ENCODE data around the gene SHISA2. TPM values are rescaled to one million over a fixed set of nuclear protein-coding genes. Genes with fewer than 3 reads are reported as not detected.
"Not testable (repeated sequence)": the region's sequence is repeated elsewhere in the genome, so short reads cannot be mapped to it uniquely, and the experiment has no call there.

SHISA2 gene
- total RNA-seq: not detected in 2 replicates

- CTCF ChIA-PET: no interaction called here
- Mint-ChIP-seq H3K4me3 (no peak within 1 kb of the TSS), H3K9me3 (no peaks in the 10 kb centered on the region), H3K27me3 (peaks cover 40% of the 10 kb centered on the region), H3K36me3 (ENCODE audit: low read depth) (no peaks in the 10 kb centered on the region), H3K4me1 (peaks cover 4% of the 10 kb centered on the region), H3K27ac (no peak within 1 kb of the TSS)
- ATAC-seq (ENCODE audit: low read depth): peak; percentile 34
- DNase-seq: no peak
- POLR2A ChIA-PET: no interaction called here
- intact Hi-C loops (cut with micrococcal nuclease): no loop called here
- TF ChIP-seq CTCF (IDR thresholded peaks at IDR 0.05): no peak
These were observed at the start of gene SHISA2 for GRCh38 chr13:26051657-26052311. Gene SHISA2, minus strand, starts transcription at chr13:26052016. Its CDS starts 1,041 bp downstream, at chr13:26050975.

GRCh38 chr13:26095846-26096610 lies 44.2 kb upstream of the SHISA2 start:
- POLR2A ChIA-PET: no interaction called here
- H3K27ac Mint-ChIP-seq: no peak overlapping the region
- no peaks in the 10 kb centered on the region for H3K9me3 Mint-ChIP-seq
- no peaks in the 10 kb centered on the region for H3K36me3 Mint-ChIP-seq (ENCODE audit: low read depth)
- H3K27me3 Mint-ChIP-seq: peaks cover 18% of the 10 kb centered on the region
- intact Hi-C loops (cut with micrococcal nuclease): no loop called here
- no peak for ATAC-seq (ENCODE audit: low read depth)
- no peak for DNase-seq
- H3K4me3 Mint-ChIP-seq: no peak overlapping the region
- H3K4me1 Mint-ChIP-seq: no peaks in the 10 kb centered on the region
- CTCF ChIA-PET: no interaction called here
- TF ChIP-seq CTCF (IDR thresholded peaks at IDR 0.05): no peak

GRCh38 chr13:26095338-26095737 lies 43.5 kb upstream of the SHISA2 start:
- H3K4me1 Mint-ChIP-seq: no peaks in the 10 kb centered on the region
- H3K36me3 Mint-ChIP-seq (ENCODE audit: low read depth): no peaks in the 10 kb centered on the region
- DNase-seq (no peak), ATAC-seq (ENCODE audit: low read depth) (no peak)
- peaks cover 18% of the 10 kb centered on the region for H3K27me3 Mint-ChIP-seq
- no peak overlapping the region for H3K4me3 Mint-ChIP-seq
- TF ChIP-seq CTCF (IDR thresholded peaks at IDR 0.05): no peak
- CTCF ChIA-PET: no interaction called here
- intact Hi-C loops (cut with micrococcal nuclease): no loop called here
- H3K27ac Mint-ChIP-seq: no peak overlapping the region
- POLR2A ChIA-PET: no interaction called here
- H3K9me3 Mint-ChIP-seq: no peaks in the 10 kb centered on the region

GRCh38 chr13:26076821-26077220 lies 25.0 kb upstream of the SHISA2 start:
- H3K27me3 Mint-ChIP-seq: peaks cover 17% of the 10 kb centered on the region
- H3K4me3 Mint-ChIP-seq; ATAC-seq (ENCODE audit: low read depth); H3K36me3 Mint-ChIP-seq (ENCODE audit: low read depth); CTCF ChIA-PET; H3K9me3 Mint-ChIP-seq; POLR2A ChIA-PET; H3K27ac Mint-ChIP-seq; intact Hi-C loops (cut with micrococcal nuclease); DNase-seq; H3K4me1 Mint-ChIP-seq: not testable (repeated sequence)

GRCh38 chr13:26075498-26075897 lies 23.7 kb upstream of the SHISA2 start:
- peaks cover 19% of the 10 kb centered on the region for H3K27me3 Mint-ChIP-seq
- no peak for DNase-seq
- TF ChIP-seq CTCF (IDR thresholded peaks at IDR 0.05): no peak

More at GRCh38 chr13:26075498-26075897, 23.7 kb upstream of the SHISA2 start:
- H3K9me3 Mint-ChIP-seq: no peaks in the 10 kb centered on the region
- ChIA-PET POLR2A (no interaction called here), CTCF (no interaction called here)
- H3K27ac Mint-ChIP-seq: no peak overlapping the region
- no peak overlapping the region for H3K4me3 Mint-ChIP-seq
- no peaks in the 10 kb centered on the region for H3K36me3 Mint-ChIP-seq (ENCODE audit: low read depth)
- ATAC-seq (ENCODE audit: low read depth): no peak
- intact Hi-C loops (cut with micrococcal nuclease): no loop called here
- H3K4me1 Mint-ChIP-seq: no peaks in the 10 kb centered on the region
